Naive B cell (primary cell): Measurements from ENCODE around the gene CLCN6. TPM values are rescaled to one million over a fixed set of nuclear protein-coding genes. Genes with fewer than 3 reads are reported as not detected.

Source experiments
- polyA plus RNA-seq, 6 donors: library from polyadenylated mRNA; unstranded; fragments of 300-500 nt; fragmentation: Illumina TruSeq; gene quantifications; one replicate each; pipeline ENCODE4 v1.2.3, GENCODE V29; 2021; ENCODE audit warnings: low read depth in 6 of 6

Gene CLCN6
- polyA plus RNA-seq, 6 donors from 2014 or later: 1.9 to 19.0 (median 9.1) TPM

Other genes with a start within 250 kb of the CLCN6 start
- 1 to 10 TPM; 5.8 to 10.0 (median 6.6) TPM for gene FBXO2, start 151.8 kb upstream of the CLCN6 start, polyA plus RNA-seq
- 10 to 100 TPM in 4 of 6 donors, 1 to 10 TPM in 2; 7.0 to 15.2 (median 11.2) TPM for gene FBXO44, start 151.3 kb upstream of the CLCN6 start, polyA plus RNA-seq
- 10 to 100 TPM; 14.1 to 28.6 (median 17.8) TPM for gene FBXO6, start 142.0 kb upstream of the CLCN6 start, polyA plus RNA-seq
- gene MAD2L2, start 125.0 kb upstream of the CLCN6 start, polyA plus RNA-seq: 10 to 100 TPM; 43.6 to 75.4 (median 56.2) TPM
- gene DRAXIN, start 114.5 kb upstream of the CLCN6 start, polyA plus RNA-seq: under 1 TPM in 5 of 6 donors, not detected in 1; 0.04 to 0.09 (median 0.09) TPM
- gene AGTRAP, start 70.1 kb upstream of the CLCN6 start, polyA plus RNA-seq: 10 to 100 TPM; 37.7 to 51.6 (median 46.5) TPM
- gene C1orf167, start 44.0 kb upstream of the CLCN6 start, polyA plus RNA-seq: 1 to 10 TPM in 1 of 6 donors, not detected in 5; 2.9 TPM
- gene MTHFR, start 227 bp upstream of the CLCN6 start, polyA plus RNA-seq: 10 to 100 TPM in 5 of 6 donors, 1 to 10 TPM in 1; 8.8 to 26.8 (median 18.9) TPM
- not detected for gene NPPA, start 41.6 kb downstream of the CLCN6 start, polyA plus RNA-seq
- gene NPPB, start 52.8 kb downstream of the CLCN6 start, polyA plus RNA-seq: not detected
- gene KIAA2013, start 120.2 kb downstream of the CLCN6 start, polyA plus RNA-seq: 10 to 100 TPM; 36.9 to 70.6 (median 62.5) TPM
- gene PLOD1, start 128.5 kb downstream of the CLCN6 start, polyA plus RNA-seq: 10 to 100 TPM in 1 of 6 donors, 1 to 10 TPM in 5; 4.9 to 10.4 (median 6.6) TPM
- 10 to 100 TPM; 27.5 to 39.9 (median 35.9) TPM for gene MFN2, start 174.3 kb downstream of the CLCN6 start, polyA plus RNA-seq
- 10 to 100 TPM; 28.9 to 41.4 (median 31.6) TPM for gene MIIP, start 213.3 kb downstream of the CLCN6 start, polyA plus RNA-seq